Mucosa of stomach (tissue), 1 donor: ENCODE measurements around the gene MLKL.

Source experiments
- H3K27me3 ChIP-seq: one replicate; pipeline ENCODE4 v1.7.0; 2013; ENCODE audit warnings: mild to moderate bottlenecking, low read length; ENCODE audit not compliant: control insufficient read depth, insufficient read depth
- H3K36me3 ChIP-seq: one replicate; pipeline ENCODE4 v1.7.0; 2013; ENCODE audit warnings: low read length; ENCODE audit not compliant: control insufficient read depth, insufficient read depth
- H3K4me1 ChIP-seq: one replicate; pipeline ENCODE4 v1.7.0; 2013; ENCODE audit warnings: mild to moderate bottlenecking, low read length; ENCODE audit not compliant: control insufficient read depth, insufficient read depth
- H3K4me3 ChIP-seq: one replicate; pipeline ENCODE4 v1.7.0; 2013; ENCODE audit warnings: low read length
- H3K9ac ChIP-seq: one replicate; pipeline ENCODE4 v1.7.0; 2013; ENCODE audit warnings: mild to moderate bottlenecking, low read length, moderate library complexity
- H3K9me3 ChIP-seq: one replicate; pipeline ENCODE4 v1.7.0; 2013; ENCODE audit warnings: mild to moderate bottlenecking, low read length, moderate library complexity; ENCODE audit not compliant: control insufficient read depth
- donor health status: Pancreatic carcinoma.

Gene MLKL

DNA sequence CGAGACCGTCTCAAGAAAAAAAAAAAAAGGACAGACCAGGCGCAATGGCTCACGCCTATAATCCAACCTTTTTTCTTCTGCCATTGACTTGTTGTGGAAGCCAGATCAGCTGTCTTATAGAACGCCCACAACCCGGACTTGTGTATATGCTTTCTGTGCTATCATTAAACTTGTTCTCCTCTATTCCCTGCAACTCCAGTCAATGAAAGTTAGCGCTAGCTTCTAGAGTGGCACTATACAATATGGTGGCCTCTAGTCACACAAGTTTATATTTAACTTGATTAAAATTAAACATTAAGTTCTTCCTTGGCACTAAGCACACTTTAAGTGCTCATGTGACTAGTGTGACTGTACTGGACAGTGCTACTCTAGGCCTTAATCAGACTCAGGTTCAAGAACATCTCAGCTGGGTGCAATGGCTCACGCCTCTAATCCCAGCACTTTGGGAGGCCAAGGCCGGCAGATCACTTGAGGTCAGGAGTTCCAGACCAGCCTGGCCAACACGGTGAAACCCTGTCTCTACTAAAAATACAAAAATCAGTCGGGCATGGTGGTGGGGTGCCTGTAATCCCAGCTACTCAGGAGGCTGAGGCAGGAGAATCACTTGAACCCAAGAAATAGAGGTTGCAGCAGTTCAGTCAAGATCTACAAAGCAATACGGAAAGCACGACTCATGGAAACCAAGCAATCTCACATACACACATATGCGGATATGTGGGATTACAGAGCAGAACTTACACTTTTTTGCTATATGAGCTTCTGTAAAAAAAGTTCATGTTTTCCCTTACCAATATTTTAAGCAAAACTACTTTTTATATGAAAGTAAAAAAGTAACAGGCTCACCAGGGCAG, 74.9 kb downstream of the MLKL start:
- Histone ChIP-seq H3K4me3 (no peak overlapping the region), H3K36me3 (no peaks in the 10 kb centered on the region), H3K9ac (no peak overlapping the region), H3K4me1 (no peaks in the 10 kb centered on the region), H3K9me3 (no peaks in the 10 kb centered on the region), H3K27me3 (no peaks in the 10 kb centered on the region)

DNA sequence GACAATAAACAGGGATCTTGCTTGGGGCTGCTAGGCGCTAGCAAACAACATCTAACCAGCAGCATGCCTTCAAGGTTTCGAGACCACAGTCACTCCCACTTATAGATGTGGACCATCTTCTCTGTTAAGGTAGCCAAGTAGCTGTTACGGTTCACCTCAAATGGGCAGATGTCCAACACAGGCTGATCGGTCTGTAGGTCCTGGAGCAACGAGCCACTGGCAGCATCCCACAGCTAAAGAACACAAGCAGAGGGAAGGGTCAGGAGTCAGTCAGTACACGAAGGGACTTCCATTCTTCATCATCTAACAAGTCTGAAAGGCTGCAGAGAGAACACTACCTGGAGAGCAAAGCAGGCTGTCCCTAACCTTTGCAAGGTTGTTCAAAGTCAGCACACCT, 76.8 kb downstream of the MLKL start:
- no peaks in the 10 kb centered on the region for H3K36me3 ChIP-seq
- H3K9ac ChIP-seq: no peak overlapping the region
- H3K9me3 ChIP-seq: no peaks in the 10 kb centered on the region
- no peaks in the 10 kb centered on the region for H3K4me1 ChIP-seq
- no peaks in the 10 kb centered on the region for H3K27me3 ChIP-seq
- H3K4me3 ChIP-seq: no peak overlapping the region

DNA sequence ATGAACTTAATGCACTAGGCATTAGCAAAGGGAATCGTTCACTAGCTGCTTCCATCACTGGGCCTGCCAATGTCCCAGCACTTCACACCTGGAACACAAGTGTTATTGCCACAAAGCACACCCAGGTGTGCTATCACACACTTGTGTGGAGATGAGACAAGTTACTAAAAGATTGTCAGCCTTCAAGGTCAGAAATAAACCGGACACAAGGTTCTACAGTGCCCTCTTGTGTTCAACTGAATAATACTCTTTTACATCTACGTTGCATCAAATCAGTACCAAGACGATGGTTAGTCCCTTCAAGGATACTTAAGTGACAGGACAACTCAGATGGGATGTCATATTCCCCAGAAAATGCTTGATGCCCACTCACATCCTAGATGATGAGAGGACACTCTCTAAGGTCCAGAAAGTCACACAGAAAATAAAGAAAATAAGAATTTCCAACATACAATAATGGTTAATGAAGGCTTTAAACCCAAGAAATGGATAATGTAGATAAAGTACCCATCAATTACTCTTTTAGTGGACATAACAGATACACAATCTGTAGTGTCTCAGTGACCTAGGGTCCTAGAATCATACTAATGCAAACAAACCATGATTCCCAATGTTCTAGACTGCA, 77.3 kb downstream of the MLKL start:
- Histone ChIP-seq H3K36me3 (no peaks in the 10 kb centered on the region), H3K9me3 (no peaks in the 10 kb centered on the region), H3K9ac (no peak overlapping the region), H3K4me3 (no peak overlapping the region), H3K4me1 (no peaks in the 10 kb centered on the region), H3K27me3 (no peaks in the 10 kb centered on the region)

DNA sequence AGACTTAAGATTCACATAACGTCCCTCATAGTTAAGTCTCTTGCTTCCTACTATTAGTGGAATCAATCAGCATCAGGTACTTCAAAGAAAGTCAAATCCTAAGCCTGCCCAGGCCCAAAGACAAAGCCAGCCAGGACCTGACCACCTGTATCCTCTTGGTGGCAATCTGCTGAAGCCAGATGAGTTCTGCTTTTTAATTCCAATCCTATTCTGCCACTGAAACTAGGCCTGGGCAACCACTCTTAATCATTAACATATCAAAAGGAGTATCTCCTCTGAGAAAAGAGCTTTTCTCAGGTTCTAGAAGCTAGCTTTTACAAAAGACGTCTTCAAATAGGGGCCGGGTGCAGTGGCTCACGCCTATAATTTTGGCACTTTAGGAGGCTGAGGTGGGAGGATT, 78.7 kb downstream of the MLKL start:
- H3K27me3 ChIP-seq: no peaks in the 10 kb centered on the region
- H3K9ac ChIP-seq: no peak overlapping the region
- H3K4me3 ChIP-seq: no peak overlapping the region
- H3K9me3 ChIP-seq: no peaks in the 10 kb centered on the region
- H3K4me1 ChIP-seq: no peaks in the 10 kb centered on the region
- no peaks in the 10 kb centered on the region for H3K36me3 ChIP-seq
